ENCODE data around the gene KHDRBS1. TPM values are rescaled to one million over a fixed set of nuclear protein-coding genes. Genes with fewer than 3 reads are reported as not detected.

KHDRBS1 gene
- total RNA-seq, 1 experiment from 2014 or later, result 267 TPM

DNA sequence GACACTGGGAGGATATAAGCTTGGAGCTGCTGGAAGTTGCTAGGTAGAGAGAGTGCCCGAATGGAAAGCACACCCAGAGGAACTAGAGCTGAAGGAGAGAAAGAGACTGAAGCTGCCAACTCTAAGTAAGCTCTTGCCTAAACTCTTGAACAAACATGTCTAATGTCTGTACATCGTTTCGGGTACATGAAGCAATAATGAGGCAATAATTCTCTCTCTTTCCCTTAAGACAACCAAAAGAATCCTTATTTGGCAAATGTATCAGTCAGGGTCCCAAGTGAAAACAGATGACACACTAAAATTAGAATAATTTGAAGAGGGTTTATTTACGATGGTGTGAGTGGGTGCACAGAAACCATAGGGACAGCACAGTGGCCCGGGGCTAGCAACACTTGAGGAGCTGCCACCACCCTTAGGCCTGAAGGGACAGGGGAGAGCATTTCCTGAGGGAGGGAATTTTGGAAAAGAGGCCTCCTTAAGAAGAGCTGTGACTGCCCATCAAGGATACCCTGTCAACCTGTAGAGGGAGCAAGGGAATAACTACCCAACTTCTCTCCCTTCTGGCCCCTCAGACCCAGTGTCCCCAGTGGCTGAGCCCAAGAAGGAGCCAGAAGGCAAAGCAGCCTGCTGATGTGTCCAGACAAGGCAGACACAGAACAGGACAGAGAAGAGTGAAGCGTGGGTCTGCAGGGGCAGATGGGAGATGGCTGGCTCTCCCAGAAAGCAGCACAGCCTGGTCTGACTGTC, 36.1 kb upstream of the KHDRBS1 start:
- Histone ChIP-seq H3K9me3 (ENCODE audit: control insufficient read depth, low read depth, low read length) (no peaks in the 10 kb centered on the region), H3K23me2 (ENCODE audit: insufficient read length, low read depth, low read length, poor library complexity, severe bottlenecking) (no peaks in the 10 kb centered on the region), H2BK20ac (ENCODE audit: low read depth, low read length, poor library complexity, severe bottlenecking) (no peak overlapping the region), H2BK12ac (ENCODE audit: insufficient read length, low read depth, low read length) (no peak overlapping the region), H4K91ac (ENCODE audit: insufficient read length, low read depth, low read length) (no peak overlapping the region), H3K4ac (ENCODE audit: low read depth, low read length) (no peak overlapping the region), H4K8ac (replicated peaks; ENCODE audit: insufficient read length, low read depth, low read length) (no peak overlapping the region), H3K79me2 (ENCODE audit: insufficient read depth, low read length) (no peaks in the 10 kb centered on the region), H2AK5ac (ENCODE audit: insufficient read length, low read length) (no peak overlapping the region), H3K79me1 (ENCODE audit: insufficient read depth, low read depth, low read length, poor library complexity, severe bottlenecking) (no peaks in the 10 kb centered on the region), H3K9ac (ENCODE audit: extremely low read depth, insufficient read length, low read length) (no peak overlapping the region), H3K23ac (ENCODE audit: insufficient read length, low read depth, low read length) (no peak overlapping the region), H3K4me1 (ENCODE audit: insufficient read depth, low read length) (no peaks in the 10 kb centered on the region; the same call in 1 of the 2 replicates), H2AFZ (ENCODE audit: low read length) (no peak overlapping the region), H3T11ph (ENCODE audit: low read length) (no peak overlapping the region), H3K18ac (ENCODE audit: insufficient read length, low read depth, low read length) (no peak overlapping the region), H2BK5ac (ENCODE audit: insufficient read length, low read length) (no peak overlapping the region), H2BK120ac (ENCODE audit: low read depth, low read length, poor library complexity, severe bottlenecking) (no peak overlapping the region), H4K20me1 (ENCODE audit: control insufficient read depth, insufficient read depth, insufficient read length) (no peaks in the 10 kb centered on the region), H3K56ac (ENCODE audit: insufficient read length, low read depth, low read length) (no peak overlapping the region), H2BK15ac (ENCODE audit: low read depth, low read length) (no peak overlapping the region), H3K4me2 (ENCODE audit: insufficient read depth, insufficient read length, low read length) (no peak overlapping the region), H3K14ac (ENCODE audit: insufficient read depth, low read length) (no peak overlapping the region), H4K5ac (ENCODE audit: insufficient read length, low read depth, low read length) (no peak overlapping the region), H3K27me3 (ENCODE audit: insufficient read depth, low read length) (no peaks in the 10 kb centered on the region), H3K27ac (ENCODE audit: insufficient read length, low read depth, low read length) (no peak overlapping the region)
- Mint-ChIP-seq H3K4me1 (peaks cover 9 to 15% of the 10 kb centered on the region in 2 experiments), H3K27me3 (ENCODE audit: low read depth) (peaks cover 5% of the 10 kb centered on the region), H3K27ac (peak overlapping the region; percentile 28 to 66 (median 64); a peak in 5 of 7 replicates), H3K9me3 (no peaks in the 10 kb centered on the region; a peak in 1 of 5 replicates), H3K36me3 (ENCODE audit: insufficient read depth in 1 of 3, low read depth in 3 of 3) (no peaks in the 10 kb centered on the region; a peak in 1 of 7 replicates), H3K4me3 (no peak overlapping the region)
- TF ChIP-seq, protein P1, sequence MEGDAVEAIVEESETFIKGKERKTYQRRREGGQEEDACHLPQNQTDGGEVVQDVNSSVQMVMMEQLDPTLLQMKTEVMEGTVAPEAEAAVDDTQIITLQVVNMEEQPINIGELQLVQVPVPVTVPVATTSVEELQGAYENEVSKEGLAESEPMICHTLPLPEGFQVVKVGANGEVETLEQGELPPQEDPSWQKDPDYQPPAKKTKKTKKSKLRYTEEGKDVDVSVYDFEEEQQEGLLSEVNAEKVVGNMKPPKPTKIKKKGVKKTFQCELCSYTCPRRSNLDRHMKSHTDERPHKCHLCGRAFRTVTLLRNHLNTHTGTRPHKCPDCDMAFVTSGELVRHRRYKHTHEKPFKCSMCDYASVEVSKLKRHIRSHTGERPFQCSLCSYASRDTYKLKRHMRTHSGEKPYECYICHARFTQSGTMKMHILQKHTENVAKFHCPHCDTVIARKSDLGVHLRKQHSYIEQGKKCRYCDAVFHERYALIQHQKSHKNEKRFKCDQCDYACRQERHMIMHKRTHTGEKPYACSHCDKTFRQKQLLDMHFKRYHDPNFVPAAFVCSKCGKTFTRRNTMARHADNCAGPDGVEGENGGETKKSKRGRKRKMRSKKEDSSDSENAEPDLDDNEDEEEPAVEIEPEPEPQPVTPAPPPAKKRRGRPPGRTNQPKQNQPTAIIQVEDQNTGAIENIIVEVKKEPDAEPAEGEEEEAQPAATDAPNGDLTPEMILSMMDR (conservative IDR thresholded peaks at IDR 0.05), result peak; percentile 76
- WGBS (ENCODE audit: extremely low coverage, insufficient read length, low lambda C conversion rate), result no CpG with 5 or more reads among the region's 6 CpGs
- peak; percentile 85 for DNase-seq

All from H9 (cell line).